KOPT-K1 (cell line): ENCODE measurements around the gene PANK2.

Source experiments
- H3K27ac ChIP-seq: fragments of 200-600 bp; sonication (generic); 2 replicates; pipeline ENCODE4 v1.5.1; 2016; ENCODE audit warnings: antibody characterized with exemption, mild to moderate bottlenecking, low read depth, low read length; ENCODE audit not compliant: poor library complexity, severe bottlenecking
- H3K36me3 ChIP-seq: fragments of 200-600 bp; sonication (generic); 2 replicates; pipeline ENCODE4 v1.5.1; 2017; ENCODE audit warnings: antibody characterized with exemption, mild to moderate bottlenecking, low read length, moderate library complexity; ENCODE audit not compliant: insufficient read depth
- H3K9me3 ChIP-seq: fragments of 200-600 bp; sonication (generic); 2 replicates; pipeline ENCODE4 v1.5.1; 2017; ENCODE audit warnings: antibody characterized with exemption, low read length, mild to moderate bottlenecking; ENCODE audit not compliant: insufficient read depth, poor library complexity, severe bottlenecking

Gene PANK2

GRCh38 chr20:3925113-3925695 lies 36.0 kb downstream of the PANK2 start:
- Histone ChIP-seq H3K27ac (no peak overlapping the region), H3K9me3 (no peaks in the 10 kb centered on the region), H3K36me3 (peaks cover 86% of the 10 kb centered on the region)

- Histone ChIP-seq H3K27ac (no peak overlapping the region), H3K36me3 (peaks cover 85% of the 10 kb centered on the region), H3K9me3 (no peaks in the 10 kb centered on the region)
Observed at GRCh38 chr20:3925899-3926638, 36.9 kb downstream of the PANK2 start.

GRCh38 chr20:3927486-3928291 lies 38.5 kb downstream of the PANK2 start:
- H3K27ac ChIP-seq: no peak overlapping the region
- peaks cover 82% of the 10 kb centered on the region for H3K36me3 ChIP-seq
- H3K9me3 ChIP-seq: no peaks in the 10 kb centered on the region

- Histone ChIP-seq H3K9me3 (no peaks in the 10 kb centered on the region), H3K27ac (no peak overlapping the region), H3K36me3 (peaks cover 73% of the 10 kb centered on the region)
Observed at GRCh38 chr20:3929713-3930060, 40.5 kb downstream of the PANK2 start.

GRCh38 chr20:3930265-3931206 lies 41.3 kb downstream of the PANK2 start:
- Histone ChIP-seq H3K27ac (peak overlapping the region; percentile 5), H3K9me3 (no peaks in the 10 kb centered on the region), H3K36me3 (peaks cover 68% of the 10 kb centered on the region)

GRCh38 chr20:3931664-3932063 lies 42.5 kb downstream of the PANK2 start:
- no peaks in the 10 kb centered on the region for H3K9me3 ChIP-seq
- H3K27ac ChIP-seq: peak overlapping the region; percentile 87
- peaks cover 64% of the 10 kb centered on the region for H3K36me3 ChIP-seq

- peaks cover 61% of the 10 kb centered on the region for H3K36me3 ChIP-seq
- no peaks in the 10 kb centered on the region for H3K9me3 ChIP-seq
- peak overlapping the region; percentile 87 for H3K27ac ChIP-seq
Observed at GRCh38 chr20:3932277-3932676, 43.1 kb downstream of the PANK2 start.

- Histone ChIP-seq H3K36me3 (peaks cover 62% of the 10 kb centered on the region), H3K27ac (peak overlapping the region; percentile 87), H3K9me3 (no peaks in the 10 kb centered on the region)
Observed at GRCh38 chr20:3932681-3933080, 43.5 kb downstream of the PANK2 start.

- Histone ChIP-seq H3K9me3 (no peaks in the 10 kb centered on the region), H3K27ac (peak overlapping the region; percentile 87), H3K36me3 (peaks cover 61% of the 10 kb centered on the region)
Observed at GRCh38 chr20:3933218-3933617, 44.0 kb downstream of the PANK2 start.

GRCh38 chr20:3934624-3935023 lies 45.4 kb downstream of the PANK2 start:
- no peak overlapping the region for H3K27ac ChIP-seq
- H3K36me3 ChIP-seq: peaks cover 60% of the 10 kb centered on the region
- H3K9me3 ChIP-seq: no peaks in the 10 kb centered on the region

GRCh38 chr20:3935295-3935955 lies 46.2 kb downstream of the PANK2 start:
- H3K36me3 ChIP-seq: peaks cover 68% of the 10 kb centered on the region
- no peak overlapping the region for H3K27ac ChIP-seq
- H3K9me3 ChIP-seq: no peaks in the 10 kb centered on the region

GRCh38 chr20:3935956-3936340 lies 46.8 kb downstream of the PANK2 start:
- Histone ChIP-seq H3K36me3 (peaks cover 68% of the 10 kb centered on the region), H3K27ac (no peak overlapping the region), H3K9me3 (no peaks in the 10 kb centered on the region)

- no peaks in the 10 kb centered on the region for H3K9me3 ChIP-seq
- H3K36me3 ChIP-seq: peaks cover 69% of the 10 kb centered on the region
- H3K27ac ChIP-seq: no peak overlapping the region
Observed at GRCh38 chr20:3937618-3938017, 48.4 kb downstream of the PANK2 start.

GRCh38 chr20:3940905-3941304 lies 51.7 kb downstream of the PANK2 start:
- Histone ChIP-seq H3K27ac (no peak overlapping the region), H3K36me3 (peaks cover 81% of the 10 kb centered on the region), H3K9me3 (no peaks in the 10 kb centered on the region)
